Inflammatory macrophage (primary cell): Measurements from ENCODE around the gene RHEB.

ENCODE experiments used
- DNase-seq, 2 donors: peaks; one replicate each; pipeline ENCODE4 v3.0.0-alpha.2; 2020 to 2022

The RHEB gene

DNA sequence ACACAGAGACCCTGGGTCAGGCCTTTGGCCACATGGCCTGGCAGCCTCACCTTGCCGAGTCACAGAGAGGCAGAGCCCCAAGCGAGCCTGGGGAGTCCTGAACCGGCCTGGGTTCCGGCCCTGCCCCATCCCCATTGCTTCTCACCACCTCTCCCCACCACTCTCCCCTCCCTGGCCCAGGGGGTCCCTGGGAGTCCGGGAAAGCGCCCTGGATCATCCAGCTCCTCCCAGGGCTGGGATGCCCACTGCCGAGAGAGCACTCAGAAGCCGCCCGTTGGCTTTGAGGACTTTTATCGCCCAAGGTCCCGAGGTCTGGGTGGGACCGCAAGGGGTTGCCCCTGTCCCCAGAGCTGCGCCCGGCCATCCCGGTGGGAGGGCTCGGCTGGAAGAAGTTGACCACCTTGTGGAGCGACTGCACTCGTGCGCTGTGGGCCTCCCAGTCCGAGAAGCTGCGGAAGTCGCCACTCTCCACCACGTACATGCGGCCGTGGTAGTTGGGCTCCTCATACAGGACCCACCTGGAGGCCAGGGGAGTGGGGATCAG lies 87.9 kb downstream of the RHEB start:
- no peak for DNase-seq

DNA sequence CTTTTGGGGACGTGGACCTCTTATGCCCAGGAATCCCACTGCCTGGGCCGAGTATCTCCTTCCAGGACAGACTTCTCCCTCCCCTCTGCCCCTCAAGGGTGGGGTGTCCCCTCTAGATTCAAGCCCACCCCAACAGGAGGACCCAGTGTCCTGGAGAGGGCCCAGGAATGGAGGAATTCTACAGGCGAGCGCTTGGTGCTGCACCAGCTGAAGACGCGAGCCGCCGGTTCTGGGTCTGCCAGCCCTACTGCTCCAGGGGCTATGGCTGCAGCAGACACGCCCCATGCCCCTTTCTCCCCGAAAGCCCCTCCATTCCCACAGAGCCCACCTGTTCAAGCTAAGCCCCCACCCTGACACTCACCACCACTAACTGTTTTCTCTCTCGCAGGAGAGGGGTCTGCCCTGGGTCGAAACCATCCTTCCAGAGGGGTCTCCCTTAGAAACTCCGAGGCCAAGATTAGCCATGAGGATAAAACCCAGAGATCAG lies 88.4 kb downstream of the RHEB start:
- DNase-seq: no peak

DNA sequence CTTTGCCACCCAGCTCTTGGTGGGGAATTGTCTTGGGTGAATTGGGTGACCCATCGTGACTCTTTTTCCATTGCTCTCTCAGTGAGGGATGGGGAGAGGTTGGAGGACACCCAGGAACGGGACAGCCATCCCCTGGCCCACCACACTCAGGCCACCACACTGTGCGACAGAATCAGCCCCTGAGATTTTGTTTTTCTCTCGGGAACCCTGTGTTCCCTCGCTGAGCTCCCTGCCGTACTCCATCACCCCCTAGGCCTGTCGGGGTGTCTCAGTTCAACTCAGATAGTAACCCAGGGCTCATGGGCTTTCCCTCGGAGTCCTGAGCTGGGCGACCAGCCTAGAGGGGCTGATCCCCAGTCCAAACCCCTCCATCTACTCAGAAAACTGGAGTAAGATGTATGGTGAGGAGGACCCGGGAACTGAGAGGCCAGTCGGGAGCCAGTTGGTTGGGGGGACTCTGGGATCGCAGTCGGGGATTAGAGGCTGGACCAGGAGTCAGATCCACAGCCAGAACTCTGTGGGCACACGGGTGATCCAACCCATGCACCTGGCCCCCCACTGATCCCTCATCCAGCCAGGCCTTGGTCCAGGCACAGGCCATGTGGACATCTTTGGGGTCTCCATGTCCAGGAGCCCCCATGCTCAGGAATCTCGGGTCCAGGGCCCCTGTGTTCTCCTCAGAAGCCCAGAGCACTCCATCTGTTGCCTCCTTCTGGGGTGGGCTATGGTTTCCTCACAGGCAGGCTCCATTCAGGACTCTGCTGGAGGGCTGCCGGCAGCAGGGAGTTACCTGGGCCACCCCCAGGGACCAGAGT lies 89.1 kb downstream of the RHEB start:
- no peak for DNase-seq

DNA sequence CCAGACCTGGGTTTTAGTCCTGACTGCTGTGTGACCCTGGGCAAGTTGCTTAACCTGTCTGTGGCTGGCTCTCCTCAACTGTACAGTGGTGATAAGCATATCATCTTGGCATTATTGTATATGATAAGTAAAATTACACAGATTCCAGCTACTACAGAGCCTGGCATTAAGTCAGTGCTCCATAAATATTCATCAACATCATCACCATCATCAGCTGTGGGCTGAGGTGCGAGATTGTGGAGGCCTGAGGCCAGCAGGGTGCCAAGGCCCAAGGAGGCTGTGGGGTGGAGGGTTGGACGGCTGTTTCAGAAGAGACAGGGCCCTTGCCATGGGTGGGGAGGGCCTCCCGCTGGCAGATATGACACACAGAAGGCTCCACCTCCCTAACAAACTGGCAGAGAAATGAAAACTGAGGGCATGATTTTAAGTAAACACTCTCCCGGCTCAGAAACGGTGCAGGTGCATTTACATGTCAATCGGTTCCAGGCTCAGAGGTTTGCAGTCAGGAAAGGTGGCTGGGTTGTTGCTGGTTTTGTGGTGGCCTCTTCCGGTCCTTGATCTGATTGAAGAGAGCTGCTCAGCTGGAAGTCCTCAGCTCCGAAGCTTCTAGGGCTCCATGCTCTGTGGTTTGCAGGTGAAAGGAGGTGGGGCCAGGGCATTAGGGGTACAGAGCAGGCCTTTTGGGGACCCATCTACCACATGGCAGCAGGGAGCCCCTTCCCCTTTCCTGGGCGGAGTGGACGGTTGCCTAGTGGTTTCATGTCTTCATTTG lies 89.9 kb downstream of the RHEB start:
- no peak for DNase-seq

DNA sequence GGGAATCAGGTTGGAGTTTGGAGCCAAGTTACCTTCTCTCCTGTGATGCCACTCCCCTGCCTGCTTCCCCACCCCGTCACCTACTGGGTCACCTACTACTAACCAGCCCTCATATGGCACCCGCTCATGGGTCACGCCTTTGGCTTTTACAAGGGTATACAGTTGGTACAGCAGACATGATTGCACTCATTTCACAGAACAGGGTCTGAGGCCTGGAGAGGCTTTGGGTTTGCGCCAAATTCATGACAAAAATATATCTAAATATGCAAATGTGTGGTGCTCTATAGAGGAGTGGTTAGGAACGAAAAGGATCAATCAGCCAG lies 90.5 kb downstream of the RHEB start:
- no peak for DNase-seq

DNA sequence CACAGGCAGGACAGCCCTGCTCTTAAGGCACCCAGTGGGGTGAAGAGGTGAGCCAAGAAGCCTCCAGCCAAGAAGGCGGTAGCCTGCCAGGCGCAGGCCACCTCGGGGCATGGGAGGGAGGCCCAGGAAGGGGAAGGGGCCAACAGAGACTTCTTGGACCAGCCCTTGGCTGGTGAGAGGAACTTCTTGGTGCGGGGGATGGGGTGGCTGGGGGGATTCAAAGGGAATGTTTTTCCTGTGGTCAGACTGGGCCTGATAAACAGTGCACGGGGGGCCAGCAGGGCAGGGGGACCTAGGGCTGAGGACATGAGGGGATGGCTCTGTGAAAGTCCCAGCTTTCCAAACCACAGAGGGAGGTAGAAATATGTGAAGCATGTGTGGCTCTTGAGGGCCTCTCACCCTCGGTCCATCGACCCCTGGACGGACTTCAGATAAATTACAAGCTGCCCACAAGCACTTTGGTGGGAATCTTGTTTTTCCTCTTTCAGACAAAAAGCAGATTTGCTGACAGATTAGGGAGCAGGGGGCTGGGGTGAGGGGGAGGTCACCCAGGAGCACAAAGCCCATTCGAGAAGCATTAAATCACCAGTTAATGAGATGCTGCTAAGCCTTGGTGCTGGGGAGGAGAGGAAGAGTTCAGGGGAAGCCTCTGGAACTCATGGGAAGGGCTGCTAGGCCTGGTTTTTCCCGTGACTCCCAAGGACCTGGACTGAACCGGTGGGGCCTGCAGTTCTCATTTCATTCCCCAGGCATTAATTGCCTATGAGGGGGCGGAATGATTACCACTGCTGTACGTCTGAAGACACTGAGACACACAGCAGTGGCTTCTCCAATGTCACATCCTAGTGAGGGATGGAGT lies 91.1 kb downstream of the RHEB start:
- no peak for DNase-seq

DNA sequence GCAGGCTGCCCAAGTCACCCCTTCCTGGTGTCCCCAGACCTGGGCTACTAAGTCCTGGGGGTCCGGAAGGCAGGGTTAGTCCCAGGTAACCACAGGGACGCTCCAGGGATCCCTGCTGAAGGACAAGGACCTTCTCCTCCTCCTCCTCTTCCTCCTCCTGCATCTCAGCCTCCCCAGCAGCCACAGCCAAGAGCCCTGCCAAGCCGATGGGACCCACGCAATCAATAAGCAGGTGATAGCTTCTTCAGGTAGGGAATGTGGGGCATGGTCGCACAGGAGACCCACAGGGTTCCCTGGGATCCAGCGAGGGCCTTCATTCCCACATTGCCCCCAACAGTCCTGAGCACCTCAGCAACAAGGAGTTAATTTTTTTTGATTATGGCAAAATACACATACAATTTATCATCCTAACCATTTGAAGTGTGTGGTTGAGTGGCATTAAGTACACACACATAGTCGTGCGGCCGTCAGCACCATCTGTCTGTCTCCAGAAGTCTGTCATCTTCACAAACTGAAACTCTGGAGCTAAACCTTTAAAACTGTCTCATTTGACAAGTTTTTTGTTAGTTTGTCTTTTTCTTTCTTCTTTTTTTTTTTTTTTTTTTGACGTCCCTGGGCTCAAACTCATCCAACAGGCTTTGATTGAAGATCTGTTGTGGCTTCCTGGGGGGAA lies 91.9 kb downstream of the RHEB start:
- DNase-seq: no peak

DNA sequence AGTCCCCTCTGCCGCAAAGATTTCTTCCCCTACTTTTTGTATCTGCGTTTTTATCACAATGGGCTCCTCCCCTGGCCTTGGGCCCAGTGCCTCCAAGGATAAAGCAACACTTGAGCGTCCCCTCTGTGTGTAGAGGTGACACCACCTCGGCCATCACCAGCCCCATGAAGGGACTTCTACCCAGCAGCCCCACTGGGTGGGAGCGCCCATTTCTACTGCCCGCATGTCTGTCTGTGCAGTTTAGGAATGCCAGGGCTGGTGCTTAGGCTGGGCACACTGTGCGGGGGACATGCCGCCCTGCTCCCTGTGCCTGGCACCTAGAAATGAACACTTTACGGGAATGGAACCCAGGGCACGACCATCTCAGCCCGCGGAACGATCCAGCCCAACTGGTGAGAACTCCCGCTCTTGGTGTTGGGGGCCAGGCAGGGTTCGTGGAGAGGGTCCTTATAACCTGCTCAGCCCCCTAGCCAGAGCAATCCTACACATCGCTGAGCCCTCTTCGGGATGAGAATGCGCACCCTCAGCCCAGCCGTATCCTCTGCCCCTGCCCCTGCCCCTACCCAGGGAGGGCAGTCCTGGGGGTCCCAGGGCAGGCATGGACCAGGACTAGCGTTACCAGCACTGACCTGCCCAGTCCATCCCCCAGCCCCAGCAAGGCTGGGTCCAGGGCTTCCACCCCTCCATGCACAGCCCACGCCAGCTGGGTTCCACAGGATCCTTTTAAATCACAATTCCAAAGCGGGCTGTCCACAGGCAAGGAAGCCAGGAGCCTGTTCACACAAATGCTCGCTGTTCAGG lies 92.6 kb downstream of the RHEB start:
- DNase-seq: no peak

DNA sequence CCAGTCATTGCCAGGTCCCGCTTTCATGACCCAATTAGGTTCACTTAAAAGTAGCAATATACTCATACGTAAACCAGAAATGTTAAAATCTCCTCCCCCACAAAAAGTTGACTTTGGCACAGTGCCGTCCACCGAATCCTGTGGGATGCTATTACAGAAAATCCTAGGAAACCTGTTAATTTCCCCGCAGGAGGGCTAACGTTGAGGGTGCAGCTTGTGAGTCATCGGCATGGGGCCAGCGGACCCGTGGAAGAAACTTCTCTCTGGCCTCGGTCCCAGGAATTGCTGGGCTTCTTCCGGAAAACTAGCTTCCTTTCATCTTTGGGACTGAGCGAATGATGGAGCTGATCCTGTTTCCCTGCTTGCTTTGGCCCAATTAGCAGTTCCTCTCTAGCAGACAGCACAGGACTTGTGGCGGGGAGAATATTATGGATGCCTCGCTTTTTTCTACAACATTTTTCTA lies 93.2 kb downstream of the RHEB start:
- DNase-seq: no peak

DNA sequence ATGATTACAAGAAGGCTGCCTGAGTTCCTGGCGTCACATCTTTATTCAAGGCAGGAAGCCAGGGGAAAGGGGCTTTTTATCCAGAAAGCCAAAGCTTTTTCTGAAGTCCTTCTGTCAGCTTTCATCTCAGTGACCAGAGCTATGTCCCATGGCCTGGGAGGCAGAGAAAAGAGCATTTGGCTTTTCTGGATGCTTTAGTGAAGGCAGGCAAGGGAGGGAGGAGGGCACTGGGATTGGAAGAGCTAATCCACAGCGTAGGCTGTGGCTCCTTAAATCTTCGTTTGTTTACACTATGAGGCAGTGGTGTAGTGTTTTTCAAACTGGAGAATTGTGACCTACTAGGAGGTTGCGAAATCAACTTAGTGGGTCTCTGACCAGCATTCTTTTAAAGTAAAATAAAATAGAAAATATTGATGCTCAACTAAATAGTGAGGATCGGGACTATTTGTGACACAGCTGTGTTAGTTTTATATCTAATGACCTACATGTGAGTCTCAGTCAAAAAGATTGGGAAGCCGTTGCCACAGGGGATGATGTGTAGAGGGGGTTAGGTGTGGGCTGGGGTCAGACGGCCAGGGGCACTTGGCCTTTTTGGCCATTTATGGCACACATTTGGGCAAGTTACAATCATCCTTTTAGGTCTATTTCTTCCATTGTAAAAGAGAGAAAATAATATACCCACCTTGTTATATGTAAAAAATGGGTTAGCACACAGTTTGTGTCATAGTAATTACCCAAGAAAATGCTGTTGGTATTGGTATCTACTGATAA lies 93.8 kb downstream of the RHEB start:
- DNase-seq: no peak

DNA sequence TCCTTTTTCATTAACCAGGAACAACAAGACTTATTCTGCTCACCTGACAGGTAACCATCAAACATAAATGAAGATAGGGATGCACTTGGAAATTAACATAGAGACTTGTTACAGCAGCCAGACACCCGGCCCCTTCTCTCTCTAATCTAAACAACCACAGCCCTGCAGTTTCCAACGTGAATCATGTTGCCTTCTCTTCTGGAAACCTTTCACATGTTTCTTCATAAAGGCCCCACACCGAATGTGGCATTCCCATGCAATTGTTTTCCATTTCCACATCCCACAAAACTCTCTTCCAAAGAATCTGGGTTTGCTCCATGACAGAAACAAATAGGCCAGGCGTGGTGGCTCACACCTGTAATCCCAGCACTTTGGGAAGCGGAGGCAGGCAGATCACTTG lies 94.9 kb downstream of the RHEB start:
- DNase-seq: no peak

DNA sequence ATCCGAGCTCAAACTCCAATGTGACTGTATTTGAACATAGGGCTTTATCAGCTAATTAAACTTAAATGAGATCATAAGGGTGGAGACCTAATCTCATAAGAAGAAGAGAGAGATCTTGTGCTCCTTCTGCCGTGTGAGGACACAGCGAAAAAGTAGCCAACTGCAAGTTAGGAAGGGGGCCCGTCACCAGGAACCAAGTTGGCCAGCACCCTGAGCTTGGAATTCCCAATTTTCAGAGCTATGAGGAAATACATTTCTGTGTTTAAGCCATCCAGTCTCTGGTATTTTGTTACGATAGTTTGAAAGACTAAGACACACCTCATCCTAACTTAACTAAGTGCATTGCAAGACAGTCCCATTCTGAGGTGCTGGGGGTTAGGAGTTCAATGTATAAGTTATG lies 95.8 kb downstream of the RHEB start:
- no peak for DNase-seq

DNA sequence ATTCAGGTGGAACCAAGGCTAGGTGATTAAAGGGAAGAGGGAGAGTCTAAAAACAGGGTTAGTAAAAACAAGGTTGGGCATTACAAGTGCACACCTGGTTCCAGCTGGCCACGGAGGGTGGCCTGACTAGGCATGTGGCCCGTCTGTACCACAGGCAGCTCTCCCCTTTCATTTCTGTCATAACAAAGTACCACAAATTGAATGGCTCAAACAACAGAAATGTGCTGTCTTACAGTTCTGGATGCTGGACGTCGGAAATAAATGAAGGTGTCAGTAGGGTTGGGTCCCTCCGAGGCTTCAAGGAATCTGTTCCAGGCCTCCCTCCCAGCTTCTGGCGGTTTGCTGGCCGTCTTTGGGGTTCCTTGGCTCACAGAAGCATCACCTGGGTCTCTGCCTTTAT lies 96.5 kb downstream of the RHEB start:
- DNase-seq: no peak

DNA sequence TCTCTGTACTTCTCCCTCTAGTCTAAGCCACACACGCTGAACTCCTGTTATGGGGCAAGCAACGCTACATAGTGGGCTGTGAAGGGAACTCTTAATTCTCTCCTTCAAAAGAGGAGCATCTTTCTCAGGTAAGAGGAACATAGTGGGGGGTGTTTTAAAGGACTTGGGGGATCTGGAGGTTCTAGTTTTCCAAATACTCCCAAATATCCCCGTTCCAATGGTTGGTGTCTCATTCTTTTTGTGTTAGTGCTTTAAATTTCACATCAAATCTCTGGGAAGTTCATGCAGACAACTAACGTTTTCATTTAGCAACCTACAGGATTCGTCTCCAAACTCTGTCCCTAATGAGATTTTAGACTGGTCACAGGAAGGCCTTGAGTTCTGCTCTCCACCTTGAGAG lies 97.5 kb downstream of the RHEB start:
- DNase-seq: no peak

DNA sequence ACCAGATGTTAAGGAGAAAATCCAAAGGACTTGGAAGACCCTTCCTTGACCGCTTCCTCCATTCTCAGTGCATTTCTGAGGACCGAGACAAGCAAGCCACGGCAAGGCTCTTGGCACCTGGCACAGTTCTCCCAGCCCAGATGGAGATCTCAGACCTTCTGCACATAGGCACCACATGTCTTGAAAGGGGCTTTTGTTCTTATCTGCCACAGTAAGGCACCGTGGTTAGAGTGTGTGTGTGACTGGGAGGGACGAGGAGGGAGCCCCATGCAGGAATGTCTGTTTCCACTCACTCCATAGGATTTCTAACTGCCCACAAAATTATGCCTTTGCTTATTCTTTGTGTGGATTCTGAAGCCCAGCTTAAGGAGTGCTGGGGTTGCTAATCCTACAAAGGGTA lies 99.6 kb downstream of the RHEB start:
- DNase-seq: no peak

DNA sequence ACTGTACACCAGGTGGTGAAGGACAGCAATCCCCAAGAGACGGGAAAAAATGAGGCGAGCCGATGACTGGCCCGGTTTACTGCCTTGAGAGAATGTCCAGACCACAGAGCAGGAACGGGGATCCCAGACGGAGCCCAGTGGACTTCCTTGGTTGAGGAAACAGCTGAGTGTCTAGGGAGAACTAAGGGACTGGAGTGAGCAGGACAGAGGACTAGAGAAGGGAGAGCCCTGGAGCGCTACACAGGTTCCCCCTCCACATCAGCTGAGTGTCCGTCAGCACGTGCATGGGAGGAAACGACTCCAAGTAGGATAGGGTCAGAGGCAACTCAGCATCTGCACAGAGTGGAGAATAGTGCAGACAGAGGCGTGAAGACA lies 102.8 kb downstream of the RHEB start:
- DNase-seq: peak; percentile 8 to 20

DNA sequence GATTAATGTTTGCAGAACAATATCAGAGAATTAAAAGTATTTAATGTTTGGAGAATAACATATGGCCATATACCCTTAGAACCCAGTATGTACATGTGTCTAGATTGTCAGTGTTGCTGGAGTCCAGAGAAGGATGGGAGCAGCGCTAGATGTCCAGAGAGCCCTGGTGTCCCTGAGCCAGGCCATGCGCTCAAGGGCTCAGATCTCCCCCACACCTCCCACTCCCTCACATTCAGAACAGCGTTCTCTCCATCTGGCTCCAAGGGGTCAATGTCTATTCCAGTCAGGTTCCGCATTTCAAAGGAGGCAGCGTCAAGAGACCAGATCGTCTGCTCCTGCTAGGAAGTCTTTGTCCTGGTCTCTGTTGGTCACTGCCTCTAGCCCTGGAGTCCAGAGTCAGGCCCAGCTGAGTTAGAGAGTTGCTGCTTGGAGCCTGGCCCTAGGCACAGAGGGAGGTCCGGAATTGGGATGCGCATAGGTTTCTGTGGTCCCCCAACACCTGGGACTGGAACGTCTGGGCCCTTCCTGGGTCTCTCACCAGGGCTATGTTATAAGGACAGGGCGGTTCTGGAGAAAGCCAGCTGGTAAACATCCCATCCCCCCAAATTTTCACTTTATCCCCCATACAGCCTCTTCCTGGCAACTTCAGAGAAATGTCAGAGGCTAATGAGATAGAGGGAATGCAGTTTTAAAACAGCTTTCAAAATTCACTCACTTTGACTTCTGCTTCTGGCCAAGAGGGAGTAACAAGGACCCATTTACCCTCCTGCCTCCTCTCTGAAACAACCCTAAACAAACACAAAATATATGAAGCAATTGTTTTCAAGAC lies 103.4 kb downstream of the RHEB start:
- peak in 1 of 2 donors; percentile 26 for DNase-seq
